IPS-15b (cell line): Measurements from ENCODE around the gene ENPP1.

ENCODE experiments used
- H3K27me3 ChIP-seq: one replicate; pipeline ENCODE4 v1.6.1; 2013; ENCODE audit warnings: low read length; ENCODE audit not compliant: control insufficient read depth, insufficient read depth
- H3K36me3 ChIP-seq: one replicate; pipeline ENCODE4 v1.6.1; 2013; ENCODE audit warnings: low read length; ENCODE audit not compliant: control insufficient read depth, insufficient read depth
- H3K4me1 ChIP-seq: one replicate; pipeline ENCODE4 v1.6.1; 2013; ENCODE audit warnings: mild to moderate bottlenecking, low read length; ENCODE audit not compliant: control insufficient read depth, insufficient read depth
- H3K4me3 ChIP-seq: one replicate; pipeline ENCODE4 v1.5.1; 2013; ENCODE audit warnings: low read depth, low read length
- H3K9ac ChIP-seq: one replicate; pipeline ENCODE4 v1.6.1; 2013; ENCODE audit warnings: low read depth, mild to moderate bottlenecking, low read length
- H3K9me3 ChIP-seq: one replicate; pipeline ENCODE4 v1.6.1; 2013; ENCODE audit warnings: mild to moderate bottlenecking, low read length; ENCODE audit not compliant: control insufficient read depth, insufficient read depth

Gene ENPP1

GRCh38 chr6:131769385-131770141, 38.3 kb upstream of the ENPP1 start:
- no peak overlapping the region for H3K4me3 ChIP-seq
- H3K36me3 ChIP-seq = no peaks in the 10 kb centered on the region
- H3K4me1 ChIP-seq = no peaks in the 10 kb centered on the region
- no peaks in the 10 kb centered on the region for H3K27me3 ChIP-seq
- no peak overlapping the region for H3K9ac ChIP-seq
- H3K9me3 ChIP-seq = no peaks in the 10 kb centered on the region

- Histone ChIP-seq H3K4me3 (no peak overlapping the region), H3K4me1 (no peaks in the 10 kb centered on the region), H3K36me3 (no peaks in the 10 kb centered on the region), H3K27me3 (peaks cover 3% of the 10 kb centered on the region), H3K9ac (no peak overlapping the region), H3K9me3 (no peaks in the 10 kb centered on the region)
Observed at GRCh38 chr6:131770776-131771175, 37.0 kb upstream of the ENPP1 start.

- Histone ChIP-seq H3K27me3 (peaks cover 5% of the 10 kb centered on the region), H3K9me3 (no peaks in the 10 kb centered on the region), H3K36me3 (no peaks in the 10 kb centered on the region), H3K9ac (no peak overlapping the region), H3K4me3 (no peak overlapping the region), H3K4me1 (no peaks in the 10 kb centered on the region)
Observed at GRCh38 chr6:131773284-131773950, 34.4 kb upstream of the ENPP1 start.

GRCh38 chr6:131775886-131776285, 31.9 kb upstream of the ENPP1 start:
- Histone ChIP-seq H3K27me3 (peaks cover 5% of the 10 kb centered on the region), H3K36me3 (no peaks in the 10 kb centered on the region), H3K9ac (no peak overlapping the region), H3K4me3 (no peak overlapping the region), H3K9me3 (no peaks in the 10 kb centered on the region), H3K4me1 (no peaks in the 10 kb centered on the region)

- Histone ChIP-seq H3K9me3 (no peaks in the 10 kb centered on the region), H3K4me1 (no peaks in the 10 kb centered on the region), H3K9ac (no peak overlapping the region), H3K4me3 (no peak overlapping the region), H3K36me3 (no peaks in the 10 kb centered on the region), H3K27me3 (peaks cover 5% of the 10 kb centered on the region)
Observed at GRCh38 chr6:131776985-131777384, 30.8 kb upstream of the ENPP1 start.

GRCh38 chr6:131778169-131778568, 29.7 kb upstream of the ENPP1 start:
- no peaks in the 10 kb centered on the region for H3K9me3 ChIP-seq
- H3K27me3 ChIP-seq = peaks cover 5% of the 10 kb centered on the region
- H3K9ac ChIP-seq = no peak overlapping the region
- no peaks in the 10 kb centered on the region for H3K4me1 ChIP-seq
- H3K36me3 ChIP-seq = no peaks in the 10 kb centered on the region
- no peak overlapping the region for H3K4me3 ChIP-seq

GRCh38 chr6:131779304-131779703, 28.5 kb upstream of the ENPP1 start:
- H3K4me3 ChIP-seq = no peak overlapping the region
- H3K36me3 ChIP-seq = no peaks in the 10 kb centered on the region
- H3K27me3 ChIP-seq = peaks cover 5% of the 10 kb centered on the region

GRCh38 chr6:131780600-131780999, 27.2 kb upstream of the ENPP1 start:
- no peak overlapping the region for H3K4me3 ChIP-seq
- H3K27me3 ChIP-seq = peaks cover 2% of the 10 kb centered on the region
- H3K4me1 ChIP-seq = no peaks in the 10 kb centered on the region
- no peaks in the 10 kb centered on the region for H3K36me3 ChIP-seq
- H3K9ac ChIP-seq = no peak overlapping the region
- H3K9me3 ChIP-seq = no peaks in the 10 kb centered on the region

More at GRCh38 chr6:131779304-131779703, 28.5 kb upstream of the ENPP1 start:
- Histone ChIP-seq H3K4me1 (no peaks in the 10 kb centered on the region), H3K9me3 (no peaks in the 10 kb centered on the region), H3K9ac (no peak overlapping the region)

GRCh38 chr6:131781687-131782086, 26.1 kb upstream of the ENPP1 start:
- no peaks in the 10 kb centered on the region for H3K9me3 ChIP-seq
- no peaks in the 10 kb centered on the region for H3K36me3 ChIP-seq
- H3K9ac ChIP-seq = no peak overlapping the region
- no peaks in the 10 kb centered on the region for H3K4me1 ChIP-seq
- H3K27me3 ChIP-seq = peaks cover 2% of the 10 kb centered on the region
- no peak overlapping the region for H3K4me3 ChIP-seq

- no peak overlapping the region for H3K9ac ChIP-seq
- no peaks in the 10 kb centered on the region for H3K9me3 ChIP-seq
- H3K4me3 ChIP-seq = no peak overlapping the region
- no peaks in the 10 kb centered on the region for H3K36me3 ChIP-seq
- H3K4me1 ChIP-seq = no peaks in the 10 kb centered on the region
- no peaks in the 10 kb centered on the region for H3K27me3 ChIP-seq
Observed at GRCh38 chr6:131782764-131783163, 25.1 kb upstream of the ENPP1 start.

GRCh38 chr6:131784561-131784960, 23.3 kb upstream of the ENPP1 start:
- Histone ChIP-seq H3K9me3 (no peaks in the 10 kb centered on the region), H3K9ac (no peak overlapping the region), H3K27me3 (no peaks in the 10 kb centered on the region), H3K4me3 (no peak overlapping the region), H3K36me3 (no peaks in the 10 kb centered on the region), H3K4me1 (no peaks in the 10 kb centered on the region)

GRCh38 chr6:131787079-131787478, 20.7 kb upstream of the ENPP1 start:
- Histone ChIP-seq H3K9ac (no peak overlapping the region), H3K4me1 (peaks cover 4% of the 10 kb centered on the region), H3K9me3 (no peaks in the 10 kb centered on the region), H3K4me3 (no peak overlapping the region), H3K27me3 (no peaks in the 10 kb centered on the region), H3K36me3 (no peaks in the 10 kb centered on the region)
